GM18519 (cell line): ENCODE measurements around the gene PSMC1.

Experiments
- ATAC-seq: cut with Tn5 transposase; IDR thresholded peaks from one replicate; pipeline ENCODE4 v1.9.1; 2021; ENCODE audit warnings: mild to moderate bottlenecking, moderate library complexity; ENCODE audit not compliant: unreplicated experiment, low FRiP score

Gene PSMC1

DNA sequence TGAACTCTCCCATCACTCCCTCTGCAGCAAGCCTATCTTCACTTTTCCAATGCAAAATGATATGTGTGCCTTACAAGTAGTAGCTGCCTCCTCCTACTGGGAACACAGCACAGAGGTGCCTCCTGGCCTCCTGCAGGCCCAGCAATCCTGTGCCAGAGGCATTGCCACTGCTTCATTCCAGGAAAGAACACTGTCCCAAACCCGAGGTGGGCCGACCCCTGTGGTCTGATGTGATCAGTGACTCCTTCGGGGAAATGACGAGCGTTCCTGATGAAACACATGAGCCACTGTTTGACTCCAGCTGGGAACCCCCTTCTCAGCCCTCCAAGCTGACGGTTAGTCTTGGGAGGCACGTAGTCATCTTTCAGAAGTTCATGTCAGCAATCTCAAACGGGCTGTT, 19.5 kb downstream of the PSMC1 start:
- no peak for ATAC-seq

GRCh38 chr14:90276646-90277367, 20.5 kb downstream of the PSMC1 start:
- no peak for ATAC-seq

DNA sequence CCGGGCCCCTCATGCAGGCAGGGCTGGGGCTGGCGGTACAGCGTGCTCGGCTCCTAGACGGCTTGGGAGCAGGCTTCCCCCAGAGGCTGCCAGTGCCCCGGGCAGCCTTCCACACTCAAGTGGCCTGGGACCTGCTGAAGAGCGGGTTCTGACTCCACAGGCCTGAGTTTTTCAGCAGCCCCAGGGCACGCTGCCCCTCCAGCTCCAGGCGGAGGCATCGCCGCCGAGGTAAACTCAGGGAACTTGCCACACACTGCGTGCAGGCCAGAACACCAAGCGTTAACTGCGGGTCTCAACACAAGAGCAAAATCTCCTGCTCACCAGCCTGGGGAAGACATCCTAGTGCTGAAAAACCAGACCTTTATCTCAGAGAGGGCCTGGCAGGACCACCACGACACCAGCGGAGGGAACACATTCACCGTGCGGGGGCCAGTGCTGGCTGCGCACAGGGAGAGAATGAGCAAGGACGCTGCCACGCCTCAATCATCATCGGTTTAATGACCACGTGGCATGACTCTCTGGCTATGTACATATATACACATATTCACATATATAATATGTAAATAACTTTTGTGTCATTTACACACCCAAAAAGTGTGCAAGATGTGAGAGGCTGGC, 21.3 kb downstream of the PSMC1 start:
- no peak for ATAC-seq

DNA sequence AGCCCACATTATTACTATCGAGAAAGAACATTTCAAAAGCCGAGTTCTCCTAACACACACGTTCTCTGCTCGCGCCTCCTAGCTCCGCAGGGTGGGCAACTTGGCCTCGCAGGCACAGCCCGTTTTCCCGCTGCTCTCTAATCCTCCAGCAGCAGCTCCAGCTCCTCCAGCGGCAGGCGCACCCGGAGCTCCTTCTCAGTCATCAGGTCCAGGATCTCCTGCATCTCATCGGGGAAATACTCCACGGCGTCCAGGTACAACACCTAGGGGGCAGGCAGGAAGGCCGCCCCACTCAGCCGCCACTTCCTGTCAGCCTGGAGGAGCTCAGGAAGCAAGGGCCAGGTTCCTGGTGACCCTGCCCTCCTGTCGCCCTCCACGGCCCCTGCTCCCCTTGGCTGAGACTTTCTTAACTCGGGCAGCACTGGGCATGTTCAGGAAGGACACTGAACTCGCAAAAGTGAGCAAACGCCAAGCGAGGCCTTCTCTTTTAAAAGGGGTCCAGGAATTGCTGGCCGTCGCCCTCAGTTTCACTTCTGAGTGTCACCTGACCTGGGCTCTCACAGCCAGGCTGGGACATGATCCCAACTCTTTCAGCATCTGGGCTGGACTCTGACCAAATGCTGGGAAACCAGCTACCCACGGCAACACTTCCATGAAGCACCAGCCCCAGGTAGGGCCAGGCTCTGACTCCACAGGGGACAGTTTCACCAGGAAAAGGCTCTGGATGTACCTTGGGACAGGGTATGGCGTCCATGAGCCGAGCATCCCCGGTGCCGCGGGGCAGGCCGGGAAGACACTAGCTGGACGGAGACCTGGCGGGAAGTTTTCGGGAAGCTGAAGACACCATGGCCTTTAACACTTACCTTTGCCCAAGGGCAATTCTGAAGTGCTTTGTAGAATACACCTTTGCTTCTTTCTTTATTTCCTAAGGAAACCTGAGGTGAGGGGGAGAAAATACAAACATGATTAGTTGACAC, 22.1 kb downstream of the PSMC1 start:
- no peak for ATAC-seq

DNA sequence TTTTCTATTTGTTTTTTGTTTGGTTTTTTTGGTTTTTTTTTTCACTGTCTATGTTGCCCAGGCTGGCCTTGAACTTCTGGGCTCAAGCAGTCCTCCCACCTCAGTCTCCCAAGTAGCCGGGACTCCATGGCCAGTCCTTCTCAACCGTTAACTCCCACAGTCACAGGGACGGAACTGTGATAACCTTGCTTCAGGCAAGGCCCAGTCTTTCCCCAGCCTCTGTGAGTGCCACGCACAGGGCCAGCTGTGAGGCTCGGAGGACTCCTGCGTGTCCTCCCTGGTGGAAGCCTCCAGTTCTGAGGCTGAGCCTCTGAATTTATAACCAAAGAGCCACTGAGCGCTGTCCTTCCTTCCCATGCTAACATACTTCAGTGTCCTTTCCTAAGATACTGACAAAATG, 23.7 kb downstream of the PSMC1 start:
- ATAC-seq = no peak

GRCh38 chr14:90281261-90281660, 24.9 kb downstream of the PSMC1 start:
- ATAC-seq = no peak

- no peak for ATAC-seq
Measured at GRCh38 chr14:90281756-90282155, 25.4 kb downstream of the PSMC1 start.

DNA sequence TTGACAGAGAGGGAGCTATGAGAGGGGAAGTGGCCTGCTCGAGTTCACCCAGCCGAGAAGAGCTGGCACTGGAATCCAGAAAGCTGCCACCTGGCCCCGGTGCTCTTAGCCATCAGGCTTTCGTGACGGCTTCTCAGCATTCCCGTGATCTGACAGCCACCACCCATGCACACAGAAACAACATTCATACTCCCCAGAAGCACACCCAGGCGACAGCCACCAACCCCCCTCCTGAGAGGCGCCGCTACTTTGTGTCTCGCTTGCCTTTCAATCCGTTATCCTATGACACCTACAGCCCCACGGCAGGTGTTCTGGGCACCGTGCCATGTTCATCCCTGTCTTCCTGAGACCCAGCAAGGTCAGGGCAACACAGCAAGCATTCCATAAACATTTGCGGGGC, 31.4 kb downstream of the PSMC1 start:
- no peak for ATAC-seq

- ATAC-seq = no peak
Measured at GRCh38 chr14:90288651-90289355, 32.5 kb downstream of the PSMC1 start.

DNA sequence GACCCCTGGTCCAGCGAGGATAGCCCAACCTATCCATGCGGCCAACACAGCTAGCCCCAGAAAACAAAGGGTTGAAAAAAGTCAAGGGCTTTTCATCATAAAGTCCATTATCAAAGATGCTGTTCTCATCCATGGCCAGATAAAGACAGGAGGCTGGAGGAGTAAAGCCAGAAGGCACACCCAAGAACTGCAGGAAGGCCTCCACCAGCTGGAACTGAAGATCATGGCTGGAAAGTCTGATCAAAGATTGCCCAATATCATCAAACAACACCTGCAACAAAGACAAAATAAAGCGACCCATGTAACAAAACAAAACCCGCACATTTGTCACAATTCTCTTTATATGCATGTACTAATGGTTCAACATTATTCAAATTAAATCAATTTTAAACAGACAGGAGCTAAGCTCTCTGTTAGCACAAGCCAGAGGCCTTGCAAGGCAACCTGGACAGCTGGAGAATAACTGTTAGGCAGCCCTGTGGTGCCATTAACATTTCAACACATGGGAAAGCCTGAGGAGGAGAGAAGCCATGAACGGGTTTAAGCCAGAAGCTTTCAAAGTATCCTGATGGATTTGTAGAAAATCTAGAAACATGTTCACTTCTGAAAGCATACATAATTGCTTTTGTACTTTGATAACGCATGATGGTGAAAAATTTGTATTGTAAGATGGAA, 34.1 kb downstream of the PSMC1 start:
- ATAC-seq = no peak

- ATAC-seq = no peak
Measured at GRCh38 chr14:90291699-90292098, 35.3 kb downstream of the PSMC1 start.

- ATAC-seq = no peak
Measured at GRCh38 chr14:90293766-90294730, 37.7 kb downstream of the PSMC1 start.

GRCh38 chr14:90294872-90295271, 38.5 kb downstream of the PSMC1 start:
- ATAC-seq = no peak

DNA sequence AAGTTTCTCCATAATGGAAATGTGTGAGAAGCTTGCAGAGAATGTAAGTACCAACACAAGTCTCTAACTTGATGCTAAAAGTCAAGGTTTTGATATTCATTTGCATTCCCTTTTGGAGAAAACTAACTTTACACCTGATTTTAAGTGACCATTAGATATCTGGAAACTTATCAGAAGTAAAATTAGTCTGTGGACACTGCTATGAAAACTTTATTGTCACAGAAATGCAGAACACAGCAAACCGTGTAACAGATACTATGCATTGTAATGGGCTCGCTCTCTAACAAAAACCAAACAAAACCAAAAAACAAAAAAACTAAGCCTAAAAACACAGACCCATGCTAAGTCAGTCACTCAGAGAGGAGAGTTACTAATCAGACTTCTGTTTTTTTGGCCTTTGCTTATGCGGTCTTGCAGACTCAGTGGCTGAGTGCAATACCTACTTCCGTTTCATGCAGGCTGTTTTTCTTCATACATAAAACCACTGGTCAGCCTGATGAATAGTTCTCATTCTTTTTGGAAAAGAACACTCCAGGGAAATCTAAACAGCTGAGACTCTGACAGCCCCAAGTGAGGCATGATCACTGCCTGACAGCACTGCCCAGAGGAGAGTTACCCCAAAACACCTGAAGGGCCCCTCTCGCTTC, 39.6 kb downstream of the PSMC1 start:
- no peak for ATAC-seq

GRCh38 chr14:90296641-90297040, 40.3 kb downstream of the PSMC1 start:
- ATAC-seq = no peak

DNA sequence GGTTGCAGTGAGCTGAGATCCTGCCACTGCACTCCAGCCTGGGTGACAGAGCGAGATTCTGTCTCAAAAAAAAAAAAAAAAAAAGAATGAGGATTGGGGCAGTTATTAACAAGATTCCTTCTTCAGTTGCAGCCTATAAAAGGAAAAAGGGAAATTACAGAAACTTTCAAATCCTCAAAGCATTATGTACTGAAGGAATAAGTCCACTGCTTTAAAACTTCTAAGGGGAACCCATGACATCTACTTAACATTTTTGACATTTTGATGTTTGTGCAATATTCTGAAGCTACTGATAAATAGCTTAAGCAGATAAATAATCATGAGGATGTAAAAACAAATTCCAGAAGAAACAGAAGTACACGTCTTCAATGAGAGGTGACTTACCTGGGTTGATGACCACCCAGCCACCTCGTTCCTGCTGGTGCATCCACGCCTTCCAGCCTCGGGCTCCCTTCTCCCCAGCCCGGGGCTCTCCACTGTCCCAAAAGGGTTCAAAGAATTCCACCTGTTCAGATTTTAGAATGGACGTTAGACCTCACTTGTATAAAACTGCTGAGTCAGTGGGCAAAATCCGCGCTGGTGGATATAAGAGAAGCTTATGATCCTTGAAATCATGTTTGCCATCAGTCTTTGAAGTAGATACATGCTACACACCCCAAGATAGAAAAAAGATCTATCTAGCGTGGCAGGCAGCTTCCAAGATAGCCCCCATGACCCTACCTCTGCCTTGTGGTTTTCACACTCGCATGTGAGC, 41.7 kb downstream of the PSMC1 start:
- ATAC-seq = no peak

GRCh38 chr14:90299408-90299807, 43.1 kb downstream of the PSMC1 start:
- ATAC-seq = no peak

GRCh38 chr14:90300611-90301047, 44.3 kb downstream of the PSMC1 start:
- no peak for ATAC-seq
